Stimulated activated CD8-positive, alpha-beta memory T cell treated with anti-CD3 and anti-CD28 coated beads, Interleukin-4, amount 100 ng/mL, for 48 hours (primary cell): ENCODE results near the gene PRSS21.
A peak's percentile ranks its signal among the peaks of the same experiment; 100 is the strongest.

Source experiments
- DNase-seq: peaks from one replicate; pipeline ENCODE4 v3.0.0-alpha.2; 2020

The PRSS21 gene, protein sequence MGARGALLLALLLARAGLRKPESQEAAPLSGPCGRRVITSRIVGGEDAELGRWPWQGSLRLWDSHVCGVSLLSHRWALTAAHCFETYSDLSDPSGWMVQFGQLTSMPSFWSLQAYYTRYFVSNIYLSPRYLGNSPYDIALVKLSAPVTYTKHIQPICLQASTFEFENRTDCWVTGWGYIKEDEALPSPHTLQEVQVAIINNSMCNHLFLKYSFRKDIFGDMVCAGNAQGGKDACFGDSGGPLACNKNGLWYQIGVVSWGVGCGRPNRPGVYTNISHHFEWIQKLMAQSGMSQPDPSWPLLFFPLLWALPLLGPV

DNA sequence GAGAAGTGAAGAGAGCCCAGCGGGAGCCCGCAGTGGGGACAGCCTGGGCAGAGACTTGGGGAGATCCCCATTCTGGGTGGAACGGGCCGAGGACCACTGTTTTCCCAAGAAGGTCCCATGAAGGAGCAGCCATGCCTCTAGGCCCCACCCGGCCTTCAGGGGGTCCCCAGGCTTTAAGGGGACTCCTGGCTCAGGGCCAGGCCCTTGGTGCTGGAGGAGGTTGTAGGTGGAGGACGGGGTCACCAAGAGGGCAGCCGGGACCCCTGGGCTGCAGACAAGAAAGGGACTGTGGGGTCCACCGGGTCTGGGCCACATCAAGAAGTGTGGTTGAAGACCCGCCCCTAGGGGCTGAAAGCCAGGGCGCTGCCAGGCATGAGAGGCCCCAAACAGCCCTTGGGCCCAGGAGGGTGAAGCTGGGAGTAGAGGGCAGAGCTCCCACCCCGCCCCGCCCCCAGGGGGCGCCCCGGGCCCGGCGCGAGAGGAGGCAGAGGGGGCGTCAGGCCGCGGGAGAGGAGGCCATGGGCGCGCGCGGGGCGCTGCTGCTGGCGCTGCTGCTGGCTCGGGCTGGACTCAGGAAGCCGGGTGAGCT, at the start of gene PRSS21:
Gene PRSS21, plus strand, starts transcription at position 487 of the 589 bp plus-strand sequence. Its CDS starts 32 bp downstream, at position 519.
- DNase-seq, result peak; percentile 60

DNA sequence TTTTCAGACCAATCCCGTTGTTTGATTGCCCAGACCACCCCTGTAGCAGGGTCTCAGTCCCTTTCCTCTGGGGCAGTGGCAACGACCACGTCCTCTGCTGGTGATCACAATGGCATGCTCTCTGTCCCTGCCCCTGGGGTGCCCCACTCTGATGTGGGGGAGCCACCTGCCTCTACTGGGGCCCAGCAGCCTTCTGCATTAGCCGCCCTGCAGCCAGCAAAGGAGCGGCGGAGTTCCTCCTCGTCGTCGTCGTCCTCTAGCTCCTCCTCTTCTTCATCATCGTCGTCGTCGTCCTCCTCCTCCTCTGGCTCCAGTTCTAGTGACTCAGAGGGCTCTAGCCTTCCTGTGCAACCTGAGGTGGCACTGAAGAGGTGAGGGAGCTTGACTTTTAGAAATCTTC, 49.1 kb upstream of the PRSS21 start:
- no peak for DNase-seq

DNA sequence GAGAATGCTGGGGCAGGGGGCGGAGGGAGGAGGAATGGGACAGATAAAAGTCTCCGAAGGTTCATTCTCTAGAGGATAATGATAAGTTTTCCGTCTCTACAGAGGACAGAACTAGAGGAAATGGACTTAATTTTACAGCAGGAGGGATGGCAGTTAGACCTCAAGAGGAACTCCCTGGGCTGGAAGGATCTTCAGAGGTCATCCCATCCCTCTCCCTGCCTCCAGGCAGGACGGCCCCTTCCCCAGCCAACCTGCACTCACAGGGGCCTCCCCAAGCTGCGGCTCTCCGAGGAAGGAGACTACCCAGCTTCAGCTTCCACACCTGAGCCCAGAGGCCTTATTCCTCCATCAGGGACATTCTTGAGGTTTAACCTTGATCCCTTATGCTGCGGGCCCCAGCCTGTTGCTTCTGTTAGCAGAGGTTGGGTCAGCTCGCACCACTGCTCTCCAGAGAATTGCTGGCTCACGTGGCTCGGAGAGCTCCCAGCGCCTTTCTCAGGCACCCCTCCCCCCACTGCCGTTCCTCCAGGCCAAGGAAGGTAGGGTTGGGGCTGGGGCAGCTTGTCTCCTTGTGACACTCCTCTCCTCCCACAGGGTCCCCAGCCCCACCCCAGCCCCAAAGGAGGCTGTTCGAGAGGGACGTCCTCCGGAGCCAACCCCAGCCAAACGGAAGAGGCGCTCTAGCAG, 48.5 kb upstream of the PRSS21 start:
- no peak for DNase-seq

DNA sequence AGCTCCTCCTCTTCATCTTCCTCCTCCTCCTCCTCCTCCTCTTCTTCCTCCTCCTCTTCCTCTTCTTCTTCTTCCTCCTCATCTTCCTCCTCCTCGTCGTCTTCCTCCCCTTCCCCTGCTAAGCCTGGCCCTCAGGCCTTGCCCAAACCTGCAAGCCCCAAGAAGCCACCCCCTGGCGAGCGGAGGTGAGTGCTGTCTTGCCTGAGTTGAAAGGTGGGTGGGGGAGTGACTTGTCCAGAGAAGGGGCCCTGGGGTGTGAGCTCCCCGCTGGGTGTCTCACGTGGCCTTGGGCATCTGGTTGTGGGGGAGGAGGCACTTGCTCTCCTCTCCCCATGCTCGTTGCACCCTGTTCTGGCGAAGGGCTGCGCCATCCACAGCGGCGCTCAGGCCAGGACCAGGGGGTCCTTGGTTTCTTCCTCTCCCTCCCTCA, 47.9 kb upstream of the PRSS21 start:
- no peak for DNase-seq

DNA sequence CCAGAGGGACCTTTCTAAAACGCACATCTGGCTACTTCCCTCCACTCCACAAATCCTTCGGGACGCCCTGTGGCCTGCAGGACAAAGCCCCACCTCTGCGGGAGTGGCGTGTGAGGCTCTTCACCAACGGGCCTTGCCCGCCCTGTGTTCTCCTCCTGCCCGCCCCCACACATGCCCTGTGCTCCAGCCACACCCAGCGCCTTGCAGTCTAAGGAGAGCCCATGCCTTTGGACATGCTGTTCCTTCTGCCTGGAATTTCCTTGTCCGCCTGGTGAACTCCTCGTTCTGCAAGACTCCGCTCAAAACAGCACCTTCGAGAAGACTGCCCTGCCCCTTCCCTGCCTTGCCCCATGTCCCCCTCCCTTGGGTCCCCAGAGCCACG, 47.4 kb upstream of the PRSS21 start:
- DNase-seq, result no peak

DNA sequence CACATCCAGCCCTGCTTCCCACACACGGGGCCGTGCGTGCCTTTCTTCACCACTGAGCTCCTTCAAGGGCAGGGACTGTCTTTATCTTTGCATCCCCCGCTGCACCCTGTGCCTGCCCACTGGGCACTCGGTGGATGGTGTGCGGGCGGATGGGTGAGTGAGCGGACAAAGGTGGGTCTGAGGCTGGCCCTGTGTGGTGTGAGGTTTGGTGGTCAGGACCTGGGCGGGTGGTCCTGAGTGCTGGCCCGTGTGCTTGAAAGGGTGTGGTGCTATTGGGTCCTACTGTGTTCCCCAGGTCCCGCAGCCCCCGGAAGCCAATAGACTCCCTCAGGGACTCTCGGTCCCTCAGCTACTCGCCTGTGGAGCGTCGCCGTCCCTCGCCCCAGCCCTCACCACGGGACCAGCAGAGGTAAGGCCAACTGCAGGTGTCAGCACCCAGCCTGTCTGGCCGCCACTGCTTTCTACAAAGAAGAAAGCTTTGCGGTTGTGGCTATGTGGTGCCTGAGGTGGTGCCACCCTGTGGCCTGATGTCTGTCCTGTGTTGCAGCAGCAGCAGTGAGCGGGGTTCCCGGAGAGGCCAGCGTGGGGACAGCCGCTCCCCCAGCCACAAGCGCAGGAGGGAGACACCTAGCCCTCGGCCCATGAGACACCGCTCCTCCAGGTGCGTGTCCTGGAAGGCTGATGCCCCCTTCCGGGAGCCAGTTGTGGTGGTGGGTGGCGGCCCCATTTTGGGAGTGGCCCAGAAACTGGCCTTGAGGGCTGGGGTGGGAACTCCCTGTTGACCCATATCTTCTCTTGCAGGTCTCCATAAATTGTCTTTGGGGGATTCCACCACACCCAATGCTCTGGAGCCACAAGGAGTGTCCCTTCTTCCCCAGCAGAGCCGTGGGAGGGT, 46.7 kb upstream of the PRSS21 start:
- DNase-seq, result no peak

DNA sequence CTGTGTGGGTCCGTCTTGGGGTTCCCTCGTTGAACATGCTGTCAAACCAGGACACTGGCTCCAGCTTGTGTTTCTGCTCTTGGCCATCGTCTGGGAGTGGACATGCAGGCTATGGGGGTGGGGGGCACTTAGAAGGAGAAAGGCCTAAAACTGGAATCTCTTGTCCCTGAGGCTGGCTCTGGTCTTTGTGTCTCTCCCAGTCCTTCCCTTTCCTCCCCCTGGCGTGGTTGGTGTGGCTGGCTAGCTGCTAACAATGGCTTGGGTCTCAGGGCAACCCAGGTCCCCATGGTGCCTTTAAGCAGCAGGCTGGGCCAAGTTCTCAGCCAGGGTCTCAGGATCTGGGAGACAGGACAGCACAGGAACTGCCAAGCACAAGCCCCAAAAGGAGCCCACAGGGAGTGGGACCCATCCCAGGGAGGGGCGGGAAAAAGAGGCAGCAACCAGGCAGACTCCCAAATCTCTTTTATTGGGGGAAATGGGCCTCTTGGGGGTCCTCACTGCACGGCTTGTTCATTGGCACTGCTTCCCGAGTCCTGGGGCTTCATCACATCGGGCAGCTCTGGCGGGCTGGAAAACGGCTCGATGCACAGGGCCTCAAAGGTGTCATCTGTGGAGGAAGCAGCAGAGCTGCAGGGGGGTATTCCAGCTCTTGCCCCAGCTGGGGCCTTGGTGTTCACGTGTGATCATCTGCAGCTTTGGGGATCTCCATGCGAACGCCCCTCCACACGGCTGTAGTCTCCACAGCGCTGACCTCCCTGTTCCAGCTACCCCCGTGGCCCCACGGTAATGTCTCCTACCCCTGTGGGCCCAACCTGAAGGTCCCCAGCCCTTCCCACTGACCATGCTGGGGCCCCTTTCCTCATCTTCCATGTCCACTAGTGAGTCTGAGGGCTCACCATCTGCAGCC, 45.3 kb upstream of the PRSS21 start:
- DNase-seq, result no peak

DNA sequence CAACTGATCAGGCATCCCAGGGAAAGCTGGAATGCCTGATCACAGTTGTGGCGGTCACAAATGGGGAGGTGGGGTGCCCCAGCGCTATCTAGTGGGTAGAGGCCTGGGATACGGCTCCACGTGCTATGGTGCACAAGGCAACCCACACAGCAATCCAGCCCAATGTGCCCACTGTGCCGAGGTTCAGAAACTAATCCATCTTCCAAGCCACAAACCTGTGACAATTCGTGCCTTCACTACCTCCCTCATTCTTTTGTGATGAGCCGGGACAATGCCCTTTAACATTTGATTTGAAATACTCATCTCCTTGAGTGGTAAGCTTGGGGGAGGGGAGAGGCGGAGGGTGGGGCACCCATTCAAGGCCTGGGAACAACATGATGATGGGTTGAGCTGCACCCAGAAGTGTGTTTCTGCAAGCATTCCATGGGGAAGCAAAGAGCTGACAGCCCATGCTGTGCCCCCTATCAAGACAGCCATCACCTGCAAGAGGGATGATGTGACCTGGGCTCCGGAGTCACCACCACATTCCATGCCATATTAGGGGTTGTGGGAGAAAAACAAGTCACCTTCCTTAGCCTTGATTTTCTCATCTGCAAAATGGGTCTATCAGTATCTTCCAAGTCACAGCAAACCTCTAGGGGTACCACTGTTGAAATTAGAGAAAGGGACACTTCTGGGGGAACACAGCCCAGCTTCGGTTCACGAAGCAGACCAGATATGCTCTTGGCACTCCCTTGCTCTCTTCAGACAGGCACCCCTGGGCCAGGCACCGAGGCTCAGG, 43.7 kb upstream of the PRSS21 start:
- DNase-seq, result no peak

DNA sequence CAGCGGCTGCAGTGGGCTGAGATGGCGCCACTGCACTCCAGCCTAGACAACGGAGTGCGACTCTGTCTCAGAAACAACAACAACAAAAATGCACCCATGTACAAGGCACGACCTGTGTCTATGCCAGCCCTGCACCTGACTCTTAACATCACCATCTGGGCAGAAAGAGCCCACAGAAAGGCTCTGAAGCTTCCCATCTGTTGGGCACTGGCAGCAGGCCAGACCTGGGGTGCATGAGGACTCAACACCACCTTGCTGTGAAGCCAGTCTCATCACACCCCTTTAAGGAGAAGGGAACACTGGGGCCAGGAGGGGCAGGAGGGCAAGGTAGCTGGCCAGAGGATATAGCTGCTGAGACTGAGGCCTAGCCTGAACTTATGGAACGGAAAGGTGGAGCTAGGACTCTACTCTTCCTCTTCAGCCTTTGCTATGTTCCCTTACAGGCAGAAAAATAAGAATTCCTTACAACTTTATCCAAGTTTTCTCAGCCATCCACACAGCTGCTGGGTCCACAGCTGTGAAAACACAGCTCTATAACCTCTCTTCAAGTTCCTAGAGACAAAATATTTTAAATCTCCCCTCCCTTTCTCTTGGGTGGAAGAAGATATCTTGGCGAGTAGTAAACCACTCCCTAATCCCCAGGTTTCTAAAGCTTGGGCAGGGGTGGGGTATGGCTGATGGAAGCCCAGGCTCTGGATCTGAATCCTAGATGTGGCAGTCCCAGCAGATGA, 42.7 kb upstream of the PRSS21 start:
- DNase-seq, result no peak

DNA sequence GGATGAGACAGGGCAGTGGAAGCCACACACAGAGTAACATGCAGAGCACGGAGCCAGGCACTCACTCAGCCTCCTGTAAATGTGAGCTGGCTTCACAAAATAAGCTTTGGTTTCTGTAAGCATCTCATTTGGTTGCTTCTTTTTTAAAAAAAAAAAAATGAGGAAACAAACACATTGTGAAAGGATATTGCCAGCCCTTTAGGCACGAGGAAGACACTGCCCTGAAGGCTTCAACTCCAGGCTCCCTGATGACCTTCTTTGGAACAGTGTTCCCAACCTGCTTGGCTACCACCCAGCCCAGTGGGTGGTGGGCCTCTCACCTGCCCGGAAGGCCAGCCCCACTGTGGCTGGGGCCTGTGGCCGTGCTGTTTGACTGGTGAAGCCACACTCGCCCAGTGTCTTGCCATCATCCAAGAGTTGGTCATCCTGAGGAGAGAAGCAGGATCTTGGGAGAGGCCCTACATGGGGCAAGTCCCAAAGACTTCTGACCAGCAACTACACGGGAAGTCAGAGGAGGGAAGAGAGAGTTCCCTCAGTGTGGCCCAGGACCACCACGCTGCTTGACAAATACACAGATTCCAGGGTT, 41.8 kb upstream of the PRSS21 start:
- DNase-seq, result no peak

DNA sequence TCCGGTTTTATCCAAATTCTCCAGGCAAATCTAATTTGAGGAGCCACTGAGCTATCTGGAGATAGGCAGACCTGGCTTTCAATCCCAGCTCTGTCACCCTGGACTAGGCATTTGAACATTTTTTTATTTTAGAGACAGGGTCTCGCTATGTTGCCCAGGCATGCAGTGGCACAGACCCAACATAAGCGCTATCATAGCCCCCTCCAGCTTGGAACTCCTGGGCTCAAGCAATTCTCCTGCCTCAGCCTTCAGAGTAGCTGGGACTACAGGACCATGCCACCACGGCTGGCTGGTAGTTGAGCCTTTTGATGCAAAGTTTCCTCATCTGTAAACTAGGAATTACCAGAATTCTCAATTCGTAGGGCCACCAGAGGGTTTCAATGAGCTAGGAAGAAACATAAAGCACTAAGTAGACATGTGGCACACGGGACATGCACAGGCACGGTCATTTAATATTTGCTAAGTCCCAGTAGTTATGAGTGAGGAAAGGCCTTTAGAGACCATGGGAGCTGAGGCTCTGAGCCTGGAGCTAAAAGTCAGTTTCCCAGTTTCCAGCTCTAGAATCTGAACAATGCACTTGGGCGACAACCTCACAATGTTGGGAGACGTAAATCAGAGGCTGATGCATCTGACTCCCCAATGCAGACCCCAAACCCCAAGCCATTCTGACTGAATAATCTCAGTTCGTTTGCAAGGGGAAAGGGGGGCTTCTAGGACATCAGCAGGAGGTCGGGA, 41.1 kb upstream of the PRSS21 start:
- DNase-seq, result no peak

DNA sequence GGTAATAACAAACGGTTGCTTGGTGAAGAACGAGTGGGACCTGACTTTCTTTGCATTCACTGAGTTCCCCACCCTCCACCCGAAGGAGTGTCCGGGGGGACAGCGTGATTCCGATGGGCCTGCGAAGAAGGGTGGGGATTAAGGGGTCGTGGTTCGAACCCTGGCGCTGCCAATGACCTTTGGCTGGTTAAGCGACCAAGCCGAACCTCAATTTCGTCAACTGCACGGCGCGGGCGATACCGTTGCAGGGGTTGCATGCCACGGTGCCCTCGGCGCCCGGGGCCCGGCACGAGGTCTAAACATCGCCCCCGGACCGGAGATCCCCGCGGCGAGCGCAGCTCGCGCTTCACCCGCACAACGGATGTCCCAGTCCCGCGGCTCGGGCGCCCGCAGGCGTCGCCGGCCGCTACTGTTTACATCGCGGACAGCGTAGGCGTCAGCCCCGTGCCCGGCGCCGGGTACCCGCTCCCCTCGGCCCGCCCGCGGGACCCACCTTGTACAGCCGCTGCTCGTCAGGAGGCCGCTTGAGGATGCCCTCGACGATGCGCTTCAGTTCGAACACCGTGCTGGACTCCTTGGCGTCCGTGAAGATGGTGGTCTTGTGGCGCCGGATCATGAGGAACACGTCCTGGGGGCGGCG, 40.4 kb upstream of the PRSS21 start:
- DNase-seq, result peak; percentile 57

DNA sequence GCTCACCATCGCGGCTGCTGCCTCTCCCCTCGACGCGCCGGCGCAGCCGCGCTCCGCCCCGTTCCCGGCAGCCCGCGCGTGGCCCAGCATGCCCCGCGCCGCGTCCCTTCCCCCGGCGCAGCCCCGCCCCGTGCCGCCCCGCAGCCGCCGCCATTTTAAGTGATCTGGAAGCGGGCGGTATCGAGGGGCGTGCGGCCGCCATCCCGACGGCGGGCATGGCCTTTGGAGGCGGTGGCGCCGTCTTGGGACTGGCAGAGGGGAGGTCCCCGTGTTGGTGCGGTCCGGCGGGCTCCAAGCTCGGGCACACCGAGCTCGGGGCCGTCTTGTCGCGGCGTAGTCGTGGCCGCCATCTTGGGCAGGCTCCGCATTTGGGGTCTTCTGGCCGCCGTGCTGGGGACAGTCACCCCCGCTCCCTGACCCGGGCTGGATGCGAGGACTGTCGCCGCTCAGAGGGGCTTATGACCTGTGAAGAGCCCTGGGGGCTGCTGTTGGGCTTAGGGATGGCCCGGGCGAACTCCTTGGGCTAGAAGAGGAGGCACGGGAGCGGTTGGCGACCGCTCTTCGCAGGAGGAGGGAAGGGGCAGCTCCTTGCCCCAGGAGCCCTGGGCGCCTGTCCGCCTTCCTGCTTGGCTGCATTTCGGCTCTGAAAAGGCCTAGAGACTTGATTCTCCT, 39.7 kb upstream of the PRSS21 start, which contains the start of gene ELOB:
Gene ELOB, minus strand, starts transcription at position 50 of the 672 bp plus-strand sequence. Its CDS starts 41 bp downstream, at position 9.
- DNase-seq, result peak; percentile 92

DNA sequence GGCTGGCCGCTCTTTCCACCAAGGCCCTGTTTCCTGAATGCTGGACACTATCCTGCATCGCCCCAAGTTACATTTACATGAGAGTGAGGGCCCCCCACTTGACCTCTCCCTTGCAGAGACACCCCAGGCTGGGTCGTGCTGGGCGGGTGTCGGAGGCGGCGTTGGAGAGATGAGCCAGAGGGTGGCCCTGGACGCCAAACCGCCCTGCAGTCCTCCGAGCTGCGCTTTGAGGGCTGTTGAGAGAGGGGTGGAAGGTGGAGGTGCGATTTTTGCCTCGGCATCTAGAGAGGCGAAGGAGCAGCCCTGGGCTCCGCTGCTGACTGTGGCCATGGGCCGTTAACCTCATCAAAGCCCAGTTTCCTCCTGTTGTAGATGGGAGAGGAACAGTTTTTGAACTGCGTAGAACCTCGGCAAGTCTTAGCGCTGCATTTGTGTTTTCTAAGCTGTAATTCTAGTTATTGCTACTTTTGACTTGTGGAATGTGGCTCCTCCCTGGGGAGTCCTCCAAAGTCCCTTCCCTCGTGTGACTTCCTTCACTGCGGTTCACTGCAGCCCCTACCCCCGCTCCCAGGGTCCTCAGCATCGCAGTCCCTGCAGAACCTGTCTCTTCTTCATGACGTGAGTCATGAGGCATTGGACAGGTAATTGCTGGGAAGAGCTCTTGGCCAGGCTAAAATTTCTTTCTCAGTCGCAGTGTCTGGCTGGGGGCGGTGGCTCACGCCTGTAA, 39.0 kb upstream of the PRSS21 start:
- DNase-seq, result no peak

DNA sequence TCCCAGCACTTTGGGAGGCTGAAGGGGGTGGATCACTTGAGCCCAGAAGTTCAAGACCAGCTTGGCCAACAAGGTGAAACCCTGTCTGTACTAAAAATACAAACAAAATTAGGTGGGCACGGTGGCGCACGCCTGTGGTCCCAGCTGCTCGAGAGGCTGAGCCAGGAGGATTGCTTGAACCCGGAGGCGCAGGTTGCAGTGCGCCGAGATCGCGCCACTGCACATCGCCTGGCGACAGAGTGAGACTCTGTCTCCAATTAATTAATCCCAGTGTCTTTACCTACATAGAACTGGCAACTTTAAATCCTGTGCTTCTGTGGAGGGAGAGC, 38.4 kb upstream of the PRSS21 start:
- no peak for DNase-seq

DNA sequence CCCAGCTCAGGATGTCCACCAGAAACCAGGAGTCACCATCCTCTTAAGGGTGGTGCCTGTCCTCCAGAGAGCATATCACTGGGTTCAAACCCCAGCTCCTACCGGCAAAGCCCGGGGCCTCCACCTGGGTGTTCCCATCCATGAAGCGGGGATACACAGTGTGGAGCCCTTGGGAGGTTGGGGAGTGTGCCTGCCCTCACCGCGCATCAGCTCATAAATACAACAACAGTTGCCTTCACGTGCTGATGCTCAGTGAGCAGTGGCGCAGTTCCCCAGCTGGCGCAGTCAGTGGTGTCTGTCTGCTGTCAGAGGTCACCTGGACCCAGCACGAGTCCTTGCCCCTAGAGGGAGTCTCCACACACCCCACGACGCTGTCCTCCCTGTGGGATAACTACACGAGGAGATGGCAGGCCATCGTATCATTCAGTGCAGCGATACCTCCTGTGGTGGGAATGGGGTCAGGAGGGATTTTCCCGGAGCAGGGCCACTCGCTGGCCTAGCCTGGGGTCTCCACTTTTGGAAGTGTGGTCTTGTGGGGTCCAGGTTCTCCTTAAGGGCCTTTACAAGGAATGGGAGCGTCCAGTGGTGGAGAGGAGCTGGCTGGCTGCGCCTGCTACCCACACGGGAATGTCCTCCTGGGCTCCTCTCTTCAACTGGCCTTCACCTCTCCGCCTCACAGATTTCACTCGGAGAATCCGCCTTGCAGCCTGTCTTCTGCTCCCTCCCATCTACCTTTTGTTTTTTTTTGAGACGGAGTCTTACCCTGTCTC, 37.7 kb upstream of the PRSS21 start:
- DNase-seq, result peak; percentile 22
